HS-27A (cell line): Measurements from ENCODE around the gene ALS2CL.

Experiments
- DNase-seq: peaks from one replicate; pipeline ENCODE4 v3.0.0-alpha.2; 2012; ENCODE audit warnings: low read depth, missing footprints

The ALS2CL gene

DNA sequence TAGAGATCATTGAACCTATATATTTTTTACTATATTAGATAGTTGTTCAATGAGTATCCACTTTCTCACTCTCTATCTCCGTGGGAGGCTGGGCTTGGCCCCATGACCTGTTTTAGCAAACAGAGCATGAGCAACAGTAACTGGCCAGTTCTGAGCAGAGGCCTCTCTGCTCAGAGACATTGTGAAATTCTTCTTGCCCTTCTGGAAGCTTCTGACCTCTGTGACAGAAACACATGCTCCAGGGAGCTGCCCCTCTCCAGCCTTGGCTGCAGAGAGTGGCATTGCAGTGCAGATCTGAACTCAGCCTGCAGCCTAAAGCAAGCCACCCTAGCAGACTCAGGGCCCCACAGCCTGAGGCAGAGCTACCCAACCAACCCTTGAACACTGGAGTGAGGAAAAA lies 60.7 kb downstream of the ALS2CL start:
- DNase-seq, result no peak

DNA sequence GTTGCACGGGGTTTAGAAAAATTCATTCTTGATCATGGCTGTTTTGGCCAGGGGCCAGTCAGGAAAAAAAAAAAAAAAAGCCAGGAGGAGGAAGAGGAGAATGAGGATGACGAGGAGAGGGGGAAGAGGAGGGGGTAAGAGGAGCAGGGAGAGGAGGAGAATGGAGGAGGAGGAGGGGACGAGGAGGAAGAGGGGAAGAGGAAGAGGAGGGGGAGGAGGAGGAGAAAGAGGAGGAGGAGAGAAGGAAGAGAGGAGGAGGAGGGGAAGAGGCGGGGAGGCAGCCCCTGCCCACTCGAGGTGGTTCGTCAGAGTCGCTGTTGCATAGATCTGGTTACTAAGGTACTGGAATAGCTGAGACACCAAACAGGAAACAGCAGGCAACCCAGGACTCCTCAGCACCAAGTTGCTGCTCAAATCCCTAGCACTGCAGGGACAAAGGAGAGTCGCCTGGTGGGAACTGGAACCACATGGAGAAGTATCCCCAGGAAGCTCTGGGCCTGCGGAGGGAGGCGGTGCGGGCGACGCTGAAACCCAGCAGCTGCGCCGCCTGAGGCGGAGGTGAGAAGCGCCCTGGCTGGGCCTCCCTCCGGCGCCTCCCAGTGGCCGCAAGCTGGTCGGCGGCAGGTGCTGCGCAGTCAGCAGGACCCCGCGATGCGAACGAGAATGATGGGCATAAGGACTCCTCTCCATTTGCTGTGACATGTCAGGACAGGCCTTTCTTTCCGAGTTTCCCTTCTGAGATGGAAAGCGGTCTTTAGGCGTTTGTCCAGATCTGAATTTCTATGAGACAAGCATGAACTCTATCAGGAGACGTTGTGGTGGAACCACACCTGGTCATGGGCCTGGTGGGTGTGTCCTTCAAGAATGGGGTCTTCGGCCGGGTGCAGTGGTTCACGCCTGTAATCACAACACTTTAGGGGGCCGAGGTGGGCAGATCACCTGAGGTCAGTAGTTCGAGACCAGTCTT lies 63.6 kb downstream of the ALS2CL start:
- peak; percentile 57 for DNase-seq

DNA sequence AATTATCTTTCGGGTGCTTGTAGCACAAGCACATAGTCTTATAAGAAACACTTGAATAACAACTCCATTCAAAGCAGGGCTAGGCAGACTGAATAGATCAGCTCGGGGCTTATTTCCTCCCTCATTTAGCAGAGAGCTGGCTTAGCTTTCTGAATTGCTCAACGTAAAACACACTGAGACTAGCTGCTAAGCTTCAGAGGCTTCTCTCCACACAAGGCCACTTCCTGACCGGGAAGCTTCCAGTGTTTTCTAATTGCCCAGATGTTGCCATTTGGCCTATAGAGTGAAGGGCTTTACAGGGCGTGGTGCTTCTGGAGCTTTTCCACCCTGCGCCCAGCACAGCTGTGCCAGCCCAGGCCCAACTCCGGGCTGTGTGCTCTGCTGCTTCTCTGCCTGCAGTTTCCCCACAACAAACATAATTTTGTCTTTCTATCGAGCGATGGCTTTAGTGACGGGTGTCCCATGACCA lies 64.5 kb downstream of the ALS2CL start:
- no peak for DNase-seq

DNA sequence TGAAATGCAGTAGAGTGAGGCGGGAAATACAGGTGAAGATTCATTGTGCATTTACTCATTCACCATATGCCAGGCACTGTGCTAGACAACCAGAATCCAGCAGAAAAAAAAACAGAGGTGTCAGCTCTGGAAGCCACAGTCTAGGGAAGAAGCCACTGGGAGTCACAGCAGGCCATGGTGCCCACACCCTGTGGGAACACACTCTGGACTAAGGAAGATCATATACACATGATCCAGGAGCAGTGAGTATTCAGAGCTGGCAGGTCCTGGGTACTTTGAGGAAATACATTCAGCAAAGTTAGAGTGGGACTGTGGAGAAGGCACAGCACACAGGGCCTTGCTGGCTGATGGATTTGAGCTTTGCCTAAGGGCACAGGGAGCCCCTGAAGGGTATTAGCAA lies 66.4 kb downstream of the ALS2CL start:
- no peak for DNase-seq

DNA sequence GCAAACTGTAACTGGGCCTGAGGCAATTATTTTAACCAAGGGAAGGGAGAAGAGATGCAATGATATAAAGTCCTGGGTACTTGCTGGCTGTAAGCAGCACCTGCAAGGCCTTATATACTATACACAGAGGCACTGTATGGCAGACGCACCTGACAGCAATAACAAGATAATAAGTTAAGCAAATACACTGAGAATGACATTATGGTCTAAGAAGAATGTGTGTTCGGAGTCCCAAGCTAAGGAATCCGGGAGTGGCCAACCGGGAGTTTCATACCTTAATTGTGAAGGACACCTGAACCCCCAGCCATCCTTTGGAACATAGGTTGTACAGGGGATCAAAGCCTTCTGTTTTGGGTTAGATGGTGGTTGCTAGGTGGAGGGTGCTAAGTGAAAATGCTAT lies 67.4 kb downstream of the ALS2CL start:
- DNase-seq, result no peak

DNA sequence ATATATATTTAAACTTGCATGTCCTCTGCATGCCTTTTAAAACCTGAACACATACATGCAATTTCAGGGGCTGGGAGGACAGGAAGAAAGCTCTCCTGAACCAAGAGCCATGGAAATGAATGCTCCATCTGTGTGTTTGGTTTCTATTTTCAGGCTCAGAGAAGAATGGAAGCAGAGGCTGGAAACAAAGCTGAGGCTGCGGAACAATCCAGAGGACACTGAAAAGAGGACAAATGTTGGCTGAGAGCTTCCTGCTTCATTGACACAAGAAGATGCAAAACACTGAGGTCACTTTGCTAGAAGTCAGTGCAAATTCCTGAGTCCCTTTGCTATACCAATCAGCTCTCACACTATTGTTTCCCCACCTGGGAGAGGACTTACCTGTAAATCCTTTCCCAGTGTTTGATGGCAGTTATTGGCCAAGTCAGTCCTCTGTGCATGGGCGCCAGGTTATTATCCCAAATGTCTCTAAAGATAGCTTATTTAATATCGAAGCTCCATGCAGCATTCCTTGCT lies 68.4 kb downstream of the ALS2CL start:
- DNase-seq, result no peak

DNA sequence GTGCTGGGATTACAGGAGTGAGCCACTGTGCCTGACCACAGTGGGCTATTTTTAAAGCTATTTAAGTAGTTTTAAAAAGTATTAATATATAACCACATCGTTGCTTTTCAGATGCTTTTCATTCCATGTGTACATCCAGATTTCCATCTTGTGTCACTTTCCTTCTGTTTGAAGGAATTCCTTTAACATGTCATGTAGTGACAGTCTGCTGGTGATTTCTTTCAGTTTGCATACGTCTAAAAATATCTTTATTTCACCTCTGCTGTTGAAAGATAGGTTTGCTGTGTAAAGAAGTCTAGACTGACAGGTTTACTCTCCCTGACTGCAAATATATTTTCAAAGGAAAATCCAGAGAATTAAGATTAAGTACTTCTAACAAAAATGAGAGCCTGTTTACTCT lies 68.9 kb downstream of the ALS2CL start:
- no peak for DNase-seq

DNA sequence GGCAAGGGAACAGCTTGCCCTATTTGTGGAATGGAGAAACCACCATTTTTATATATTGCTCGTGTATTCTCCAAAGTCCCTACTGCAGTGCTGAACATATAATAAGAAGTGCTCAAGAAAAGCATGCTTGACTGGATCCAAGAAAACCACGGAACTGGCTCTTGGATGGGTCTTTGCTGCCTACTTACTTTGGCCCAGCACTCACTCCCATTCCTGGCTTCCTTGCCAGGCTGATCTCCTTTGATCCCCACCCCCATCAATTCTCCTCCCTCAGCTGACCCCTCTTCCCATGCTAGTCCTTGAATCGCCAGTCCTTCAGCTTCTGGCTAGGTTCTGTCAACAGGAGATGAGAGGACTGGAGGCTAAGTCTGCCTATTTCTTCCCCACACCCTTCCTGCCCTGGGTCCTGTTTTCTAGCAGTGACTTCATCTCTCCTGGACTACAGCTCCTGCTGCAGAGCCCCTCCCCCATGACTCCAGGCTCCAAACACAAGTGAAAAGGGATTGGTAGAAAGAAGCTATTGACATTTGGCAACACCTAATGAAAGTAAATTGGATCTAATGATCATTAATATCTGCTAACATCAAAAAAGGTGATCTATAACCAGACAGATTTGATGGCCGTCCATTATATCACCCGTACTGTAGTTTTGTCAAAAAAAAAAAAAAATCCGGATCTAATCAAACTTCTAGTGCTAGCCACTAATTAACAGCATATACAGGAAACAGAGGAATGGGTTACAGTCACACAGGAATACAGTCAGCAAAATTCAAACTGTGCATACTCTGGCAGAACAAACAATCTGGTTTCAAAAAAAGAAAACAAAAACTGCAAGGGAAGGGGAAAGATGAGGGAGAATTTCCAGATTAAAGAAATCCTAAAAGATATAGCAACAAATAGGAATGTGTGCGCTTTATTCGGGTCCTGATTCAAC lies 73.4 kb downstream of the ALS2CL start:
- no peak for DNase-seq
